ENCODE data around the gene ILRUN.

GRCh38 chr6:34745277-34746103 is 48.9 kb upstream of the ILRUN start:
- TF ChIP-seq CTCF (IDR thresholded peaks at IDR 0.05) (no peak), POLR2A (IDR thresholded peaks at IDR 0.05) (no peak)

All from ovary (tissue), 3 donors.